Neuronal stem cell (in vitro differentiated cells): ENCODE results near the gene GABARAP.

Source experiments
- DNase-seq: peaks from one replicate; pipeline ENCODE4 v3.0.0-alpha.2; 2013; ENCODE audit warnings: low spot score
- H2AFZ ChIP-seq: one replicate; pipeline ENCODE4 v1.6.1; 2013; ENCODE audit warnings: mild to moderate bottlenecking, low read length, inconsistent platforms
- H2AK5ac ChIP-seq: 2 replicates; pipeline ENCODE4 v1.6.1; 2013; ENCODE audit warnings: low read depth, mild to moderate bottlenecking, inconsistent platforms, low read length, moderate library complexity, mixed read lengths
- H2BK120ac ChIP-seq: 2 replicates; pipeline ENCODE4 v1.6.1; 2013; ENCODE audit warnings: low read depth, mild to moderate bottlenecking, inconsistent platforms, low read length, moderate library complexity, mixed read lengths
- H2BK12ac ChIP-seq: one replicate; pipeline ENCODE4 v1.6.1; 2013; ENCODE audit warnings: low read length, inconsistent platforms
- H2BK15ac ChIP-seq: 2 replicates; pipeline ENCODE4 v1.6.1; 2013; ENCODE audit warnings: mild to moderate bottlenecking, low read length, inconsistent platforms, mixed read lengths
- H2BK5ac ChIP-seq: one replicate; pipeline ENCODE4 v1.6.1; 2013; ENCODE audit warnings: inconsistent platforms, mild to moderate bottlenecking, low read length, moderate library complexity
- H3K14ac ChIP-seq: one replicate; pipeline ENCODE4 v1.6.1; 2013; ENCODE audit warnings: low read length, inconsistent platforms
- H3K18ac ChIP-seq: 2 replicates; pipeline ENCODE4 v1.6.1; 2013; ENCODE audit warnings: low read length, inconsistent platforms
- H3K23ac ChIP-seq: 2 replicates; pipeline ENCODE4 v1.6.1; 2013; ENCODE audit warnings: low read depth, mild to moderate bottlenecking, mixed read lengths, low read length, inconsistent platforms; ENCODE audit not compliant: poor library complexity
- H3K27ac ChIP-seq: replicated peaks from 3 replicates; pipeline ENCODE4 v1.5.1; 2013; ENCODE audit warnings: low read length, inconsistent platforms
- H3K27me3 ChIP-seq, 3 experiments: 2 replicates each; pipeline ENCODE4 v1.6.1; 2013; ENCODE audit warnings: low read length in 3 of 3, mild to moderate bottlenecking in 2 of 3, inconsistent platforms in 1 of 3, low read depth in 1 of 3, mixed read lengths in 1 of 3, moderate library complexity in 1 of 3; ENCODE audit not compliant: control insufficient read depth in 3 of 3, insufficient read depth in 3 of 3
- H3K36me3 ChIP-seq, 2 donors: replicated peaks in 1 of 2; 2 replicates each; pipeline ENCODE4 v1.6.1; 2013; ENCODE audit warnings: low read length in 2 of 2; ENCODE audit not compliant: control insufficient read depth in 2 of 2, insufficient read depth in 2 of 2
- H3K4ac ChIP-seq: 2 replicates; pipeline ENCODE4 v1.6.1; 2013; ENCODE audit warnings: inconsistent platforms, mild to moderate bottlenecking, low read length, moderate library complexity
- H3K4me1 ChIP-seq, 2 donors: 1 replicate in 1 of 2; 2 replicates in 1 of 2; pipeline ENCODE4 v1.6.1; 2013; ENCODE audit warnings: low read length in 2 of 2, low read depth in 1 of 2; ENCODE audit not compliant: control insufficient read depth in 2 of 2, insufficient read depth in 1 of 2
- H3K4me2 ChIP-seq: one replicate; pipeline ENCODE4 v1.6.1; 2013; ENCODE audit warnings: mild to moderate bottlenecking, low read length, inconsistent platforms; ENCODE audit not compliant: insufficient read depth, poor library complexity, severe bottlenecking
- H3K4me3 ChIP-seq, 2 donors: 2 replicates each; pipeline ENCODE4 v1.5.1; 2013; ENCODE audit warnings: low read length in 2 of 2, mild to moderate bottlenecking in 2 of 2, inconsistent platforms in 1 of 2, moderate library complexity in 1 of 2
- H3K79me1 ChIP-seq: one replicate; pipeline ENCODE4 v1.6.1; 2013; ENCODE audit warnings: low read depth, mild to moderate bottlenecking, inconsistent platforms, low read length, moderate library complexity
- H3K9ac ChIP-seq: one replicate; pipeline ENCODE4 v1.6.1; 2013; ENCODE audit warnings: mild to moderate bottlenecking, low read depth, low read length, inconsistent platforms; ENCODE audit not compliant: poor library complexity
- H3K9me3 ChIP-seq, 2 donors: replicated peaks in 1 of 2; 2 replicates each; pipeline versions ENCODE3 to v1.6.1; 2013; ENCODE audit warnings: low read length in 2 of 2, mild to moderate bottlenecking in 2 of 2, inconsistent platforms in 1 of 2, low read depth in 1 of 2, mixed read lengths in 1 of 2, moderate library complexity in 1 of 2; ENCODE audit not compliant: control insufficient read depth in 2 of 2, insufficient read depth in 1 of 2
- H4K8ac ChIP-seq: one replicate; pipeline ENCODE4 v1.6.1; 2013; ENCODE audit warnings: low read depth, mild to moderate bottlenecking, inconsistent platforms, low read length, moderate library complexity
- H4K91ac ChIP-seq: one replicate; pipeline ENCODE4 v1.6.1; 2013; ENCODE audit warnings: low read length, low read depth, mild to moderate bottlenecking, inconsistent platforms; ENCODE audit not compliant: poor library complexity
- WGBS, 2 donors: extraction: QIAGEN DNeasy Blood & Tissue Kit; methylation state at CpG; one replicate each; pipeline ENCODE4 v1.1.7; 2013; ENCODE audit warnings: missing lambda C conversion rate in 2 of 2, mixed read lengths in 1 of 2; ENCODE audit not compliant: insufficient read length in 2 of 2, insufficient replicate concordance in 1 of 2; ENCODE audit errors: extremely low coverage in 2 of 2; 5-methylcytosine and 5-hydroxymethylcytosine counted together

Gene GABARAP

DNA sequence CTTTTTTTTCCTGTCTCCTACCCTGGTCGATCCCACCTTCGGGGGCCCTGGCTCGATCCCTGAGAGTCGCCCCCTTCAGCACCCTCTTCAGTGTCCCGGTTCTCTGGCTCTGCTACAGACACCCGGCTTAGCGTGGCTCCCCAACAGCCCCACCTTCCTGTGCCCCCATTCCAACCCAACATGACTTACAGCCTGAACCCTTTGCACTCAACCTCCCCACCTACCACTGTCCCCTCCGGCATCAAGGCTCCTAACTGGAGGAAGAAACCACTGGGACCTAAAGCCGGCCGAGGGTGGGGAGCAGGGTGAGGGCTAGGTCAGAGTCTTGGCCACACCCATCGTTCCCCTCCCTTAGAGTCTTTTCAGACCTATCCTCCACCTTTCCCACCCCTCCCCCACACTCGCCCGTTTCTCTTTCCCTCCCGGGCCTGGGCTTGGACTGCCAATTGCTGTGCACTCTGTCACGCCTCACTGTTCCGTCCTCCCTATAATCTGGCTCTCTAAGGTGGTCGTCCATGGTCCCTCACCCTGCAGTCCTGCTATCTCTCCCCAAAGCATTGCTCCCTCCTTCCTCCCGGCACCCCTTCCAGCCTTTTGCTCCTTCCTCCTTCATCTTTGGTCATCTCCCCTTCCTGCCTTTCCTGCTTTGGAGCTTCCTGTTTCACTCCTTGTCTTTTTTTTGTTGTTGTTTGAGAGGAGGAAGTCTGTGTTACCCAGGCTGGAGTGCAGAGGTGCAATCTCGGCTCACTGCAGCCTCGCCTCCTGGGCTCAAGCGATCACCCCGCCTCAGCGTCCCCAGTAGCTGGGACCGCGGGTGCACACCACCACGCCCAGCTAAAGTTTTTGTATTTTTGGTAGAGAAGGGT lies 20.9 kb upstream of the GABARAP start:
- H2BK5ac ChIP-seq: peak overlapping the region; percentile 90
- H3K27ac ChIP-seq: no peak overlapping the region
- no peak overlapping the region for H3K9ac ChIP-seq
- peak overlapping the region; percentile 55 for H2AFZ ChIP-seq
- no peak overlapping the region for H2BK12ac ChIP-seq
- H3K27me3 ChIP-seq: peaks cover 20 to 45% (median 44%) of the 10 kb centered on the region in 3 experiments
- peak overlapping the region; percentile 3 for H3K23ac ChIP-seq
- H2BK120ac ChIP-seq: no peak overlapping the region
- H3K36me3 ChIP-seq: peaks cover 11 to 27% of the 10 kb centered on the region in 2 donors
- H3K79me1 ChIP-seq: peaks cover 3% of the 10 kb centered on the region
- H2AK5ac ChIP-seq: peak overlapping the region; percentile 96
- H3K4me3 ChIP-seq: peak overlapping the region in 1 of 2 donors; percentile 50
- no peak overlapping the region for H4K8ac ChIP-seq
- peaks cover 7 to 11% of the 10 kb centered on the region in 2 donors for H3K4me1 ChIP-seq
- WGBS, 2 donors: no CpG with 5 or more reads among the region's 26 CpGs
- peaks cover 0 to 1% of the 10 kb centered on the region in 2 donors for H3K9me3 ChIP-seq
- no peak overlapping the region for H4K91ac ChIP-seq
- peak overlapping the region; percentile 34 for H3K4me2 ChIP-seq
- peak overlapping the region; percentile 21 for H3K14ac ChIP-seq
- no peak for DNase-seq
- peak overlapping the region; percentile 35 for H2BK15ac ChIP-seq
- H3K4ac ChIP-seq: no peak overlapping the region
- peak overlapping the region; percentile 11 for H3K18ac ChIP-seq

DNA sequence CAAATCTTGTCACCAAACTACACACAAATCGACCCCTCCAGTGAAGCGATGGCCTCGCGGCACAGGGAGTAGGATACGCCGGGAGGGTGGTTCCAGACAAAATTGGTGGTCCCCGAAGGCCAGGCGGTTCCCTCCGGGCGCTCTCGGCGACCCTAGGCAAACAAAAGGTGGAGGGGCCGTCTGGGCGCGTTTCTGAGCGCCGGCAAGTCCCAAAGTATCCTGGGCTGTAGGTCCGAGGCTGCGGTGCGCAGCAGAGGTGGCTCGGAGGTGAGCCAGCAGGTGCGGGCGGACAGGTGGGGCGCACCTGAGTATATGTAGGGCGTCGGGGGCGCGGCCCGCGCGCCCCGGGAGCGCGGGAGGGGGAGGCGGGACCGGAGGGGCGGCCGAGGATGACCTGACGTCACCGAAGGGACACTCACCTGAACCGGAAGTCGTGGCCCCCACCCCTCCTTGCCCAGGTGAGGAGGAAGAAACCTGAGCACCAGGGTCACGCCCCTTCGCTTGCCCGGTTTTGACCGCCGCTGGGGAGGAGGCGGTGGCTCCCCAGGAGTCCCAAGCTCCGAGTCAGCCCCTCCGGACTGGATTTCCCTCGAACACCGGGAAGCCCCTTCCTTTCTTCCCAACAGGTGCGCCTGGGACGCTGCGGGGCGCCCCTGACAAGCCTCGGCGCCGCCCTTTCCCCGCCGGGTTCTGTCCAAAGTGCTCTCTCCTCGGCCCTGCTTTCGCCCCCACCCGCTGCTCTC lies 20.1 kb upstream of the GABARAP start, which contains the start of gene CLDN7:
Gene CLDN7, minus strand, starts transcription at position 287 of the 743 bp plus-strand sequence. CDS start 435 bp downstream, outside the sequence.
- peak within 1 kb of the TSS; percentile 89 for H3K14ac ChIP-seq
- peak within 1 kb of the TSS; percentile 94 for H2BK15ac ChIP-seq
- H2BK120ac ChIP-seq: no peak within 1 kb of the TSS
- H3K4ac ChIP-seq: peak within 1 kb of the TSS; percentile 53
- H2AFZ ChIP-seq: peak within 1 kb of the TSS; percentile 55
- peaks cover 0 to 1% of the 10 kb centered on the region in 2 donors for H3K9me3 ChIP-seq
- H2AK5ac ChIP-seq: peak within 1 kb of the TSS; percentile 96
- peak within 1 kb of the TSS; percentile 60 for H3K9ac ChIP-seq
- H3K4me2 ChIP-seq: peak within 1 kb of the TSS; percentile 89
- H2BK12ac ChIP-seq: peak within 1 kb of the TSS; percentile 30
- peaks cover 3% of the 10 kb centered on the region for H3K79me1 ChIP-seq
- no CpG with 5 or more reads among the region's 64 CpGs for WGBS, 2 donors
- H3K27ac ChIP-seq: no peak within 1 kb of the TSS
- DNase-seq: no peak
- H4K91ac ChIP-seq: no peak within 1 kb of the TSS
- no peak within 1 kb of the TSS for H4K8ac ChIP-seq
- peak within 1 kb of the TSS; percentile 90 for H2BK5ac ChIP-seq
- H3K36me3 ChIP-seq: peaks cover 13 to 34% of the 10 kb centered on the region in 2 donors
- peak within 1 kb of the TSS; percentile 92 for H3K18ac ChIP-seq
- peaks cover 20 to 45% (median 44%) of the 10 kb centered on the region in 3 experiments for H3K27me3 ChIP-seq
- peaks cover 7 to 11% of the 10 kb centered on the region in 2 donors for H3K4me1 ChIP-seq
- H3K23ac ChIP-seq: peak within 1 kb of the TSS; percentile 100
- peak within 1 kb of the TSS in 1 of 2 donors; percentile 73 for H3K4me3 ChIP-seq

DNA sequence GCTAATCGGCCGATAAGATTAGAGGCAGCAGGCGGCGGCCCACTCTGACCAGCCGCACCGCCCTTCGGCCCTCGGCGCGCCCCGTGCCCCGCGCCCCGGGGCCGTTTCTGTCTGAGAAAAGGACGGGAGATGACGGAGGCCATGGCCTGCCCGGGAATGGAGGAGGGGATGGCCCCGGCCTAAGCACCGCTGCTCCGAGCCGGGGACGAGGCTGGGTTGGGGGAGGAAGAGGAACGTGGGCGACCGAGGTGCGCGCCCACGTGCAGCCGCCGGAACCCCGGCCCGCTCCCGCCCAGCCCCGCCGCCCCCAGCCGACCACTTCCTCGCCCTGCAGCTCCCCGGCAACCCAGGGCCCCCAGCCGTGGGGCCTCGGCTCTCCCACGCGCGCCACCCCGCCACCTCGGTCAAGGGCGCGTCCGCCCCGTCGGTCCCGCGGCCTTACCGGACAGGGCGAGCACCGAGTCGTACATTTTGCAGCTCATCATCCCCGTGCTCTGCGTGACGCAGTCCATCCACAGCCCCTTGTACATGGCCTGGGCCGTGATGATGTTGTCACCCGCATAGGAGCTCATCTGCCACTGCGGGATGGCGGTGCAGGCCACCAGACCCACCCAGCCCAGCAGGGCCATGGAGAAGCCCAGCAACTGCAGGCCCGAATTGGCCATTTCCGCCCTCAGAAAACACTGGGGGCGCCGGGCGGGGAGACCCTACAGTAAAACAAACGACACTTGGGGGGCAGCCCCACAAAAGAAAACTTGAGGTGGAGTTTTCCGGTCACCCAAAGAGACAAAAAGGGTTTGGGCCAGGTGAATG lies 19.3 kb upstream of the GABARAP start:
- H3K14ac ChIP-seq: peak overlapping the region; percentile 89
- H3K79me1 ChIP-seq: peaks cover 3% of the 10 kb centered on the region
- WGBS, 2 donors: no CpG with 5 or more reads among the region's 71 CpGs
- H2BK15ac ChIP-seq: peak overlapping the region; percentile 94
- H3K9me3 ChIP-seq: no peaks in the 10 kb centered on the region
- H3K23ac ChIP-seq: peak overlapping the region; percentile 97
- no peak for DNase-seq
- H3K4me2 ChIP-seq: peak overlapping the region; percentile 89
- H3K4me3 ChIP-seq: peak overlapping the region in 1 of 2 donors; percentile 73
- H2AK5ac ChIP-seq: peak overlapping the region; percentile 88
- no peak overlapping the region for H4K8ac ChIP-seq
- H2BK12ac ChIP-seq: peak overlapping the region; percentile 30
- H2BK5ac ChIP-seq: no peak overlapping the region
- peaks cover 7 to 11% of the 10 kb centered on the region in 2 donors for H3K4me1 ChIP-seq
- no peak overlapping the region for H2BK120ac ChIP-seq
- no peak overlapping the region for H3K27ac ChIP-seq
- peaks cover 20 to 45% (median 44%) of the 10 kb centered on the region in 3 experiments for H3K27me3 ChIP-seq
- H3K4ac ChIP-seq: peak overlapping the region; percentile 53
- peaks cover 16 to 41% of the 10 kb centered on the region in 2 donors for H3K36me3 ChIP-seq
- no peak overlapping the region for H4K91ac ChIP-seq
- H3K9ac ChIP-seq: peak overlapping the region; percentile 60
- peak overlapping the region; percentile 92 for H3K18ac ChIP-seq
- H2AFZ ChIP-seq: peak overlapping the region; percentile 55
